GM03348 (cell line): Measurements from ENCODE around the gene SPTBN4.
"Not testable (repeated sequence)": the region's sequence is repeated elsewhere in the genome, so short reads cannot be mapped to it uniquely, and the experiment has no call there.

ENCODE experiments used
- DNase-seq: peaks from one replicate; pipeline ENCODE4 v3.0.0; 2012; ENCODE audit warnings: low spot score

The SPTBN4 gene

DNA sequence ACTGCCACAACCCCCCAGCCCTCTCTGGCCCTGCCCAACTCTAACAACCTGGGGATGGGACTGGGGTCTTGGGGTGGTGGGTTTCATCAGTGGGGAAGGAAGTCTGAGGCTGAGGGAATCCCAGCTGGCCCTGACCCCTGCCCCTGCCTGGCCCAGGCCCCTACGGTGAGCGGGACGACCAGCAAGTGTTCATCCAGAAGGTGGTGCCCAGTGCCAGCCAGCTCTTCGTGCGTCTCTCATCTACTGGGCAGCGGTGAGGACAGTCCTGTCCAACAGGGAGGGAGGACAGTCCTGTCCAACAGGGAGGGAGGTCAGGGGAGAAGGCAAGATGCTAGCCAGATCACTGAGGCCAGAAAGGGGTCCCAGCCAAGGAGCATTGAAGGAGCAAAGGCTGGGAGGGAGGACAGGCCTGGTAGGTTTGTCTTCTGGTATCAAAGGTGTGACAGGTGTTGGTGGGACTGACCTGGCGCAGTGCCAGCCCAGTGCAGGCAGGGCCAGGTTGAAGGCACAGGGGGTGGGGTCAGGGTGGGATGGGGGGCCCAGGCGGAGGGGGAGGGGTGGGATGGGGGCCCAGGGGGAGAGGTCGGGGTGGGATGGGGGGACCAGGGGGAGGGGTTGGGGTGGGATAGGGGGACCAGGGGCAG lies 122.2 kb downstream of the SPTBN4 start:
- no peak for DNase-seq

DNA sequence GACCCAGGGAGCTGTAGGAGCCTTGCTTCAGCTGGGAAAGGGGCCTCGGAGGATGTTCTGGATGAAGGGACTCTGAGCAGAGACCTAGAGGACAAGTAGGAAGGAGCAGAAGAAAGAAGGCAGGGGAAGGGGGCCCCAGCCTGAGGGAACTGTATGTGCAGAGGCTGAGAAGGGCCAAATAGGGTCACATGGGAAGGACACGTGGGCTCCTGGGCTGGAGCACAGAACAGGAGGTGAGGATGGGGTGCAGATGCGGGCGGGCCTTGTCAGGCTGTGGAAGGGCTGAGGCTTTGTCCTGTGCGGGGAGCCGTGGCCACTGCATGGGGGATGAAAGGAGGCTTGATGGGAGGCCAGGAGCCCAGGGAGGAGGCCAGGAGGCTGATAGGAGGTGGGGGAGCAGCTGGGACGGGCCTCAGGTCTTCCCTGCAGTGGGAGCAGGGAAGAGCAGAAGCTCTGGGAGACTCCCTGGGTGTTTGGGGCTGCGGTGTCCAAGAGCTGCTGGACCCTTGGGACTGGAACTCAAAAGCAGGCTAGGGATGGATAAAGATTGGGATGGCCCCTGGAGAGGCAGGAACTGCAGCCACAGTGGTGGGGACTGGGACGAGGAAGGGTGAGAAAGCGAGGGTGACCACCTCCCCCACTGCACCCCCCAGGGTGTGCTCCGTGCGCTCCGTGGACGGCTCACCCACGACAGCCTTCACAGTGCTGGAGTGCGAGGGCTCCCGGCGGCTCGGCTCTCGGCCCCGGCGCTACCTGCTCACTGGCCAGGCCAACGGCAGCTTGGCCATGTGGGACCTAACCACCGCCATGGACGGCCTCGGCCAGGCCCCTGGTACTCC lies 123.0 kb downstream of the SPTBN4 start:
- DNase-seq, result no peak

DNA sequence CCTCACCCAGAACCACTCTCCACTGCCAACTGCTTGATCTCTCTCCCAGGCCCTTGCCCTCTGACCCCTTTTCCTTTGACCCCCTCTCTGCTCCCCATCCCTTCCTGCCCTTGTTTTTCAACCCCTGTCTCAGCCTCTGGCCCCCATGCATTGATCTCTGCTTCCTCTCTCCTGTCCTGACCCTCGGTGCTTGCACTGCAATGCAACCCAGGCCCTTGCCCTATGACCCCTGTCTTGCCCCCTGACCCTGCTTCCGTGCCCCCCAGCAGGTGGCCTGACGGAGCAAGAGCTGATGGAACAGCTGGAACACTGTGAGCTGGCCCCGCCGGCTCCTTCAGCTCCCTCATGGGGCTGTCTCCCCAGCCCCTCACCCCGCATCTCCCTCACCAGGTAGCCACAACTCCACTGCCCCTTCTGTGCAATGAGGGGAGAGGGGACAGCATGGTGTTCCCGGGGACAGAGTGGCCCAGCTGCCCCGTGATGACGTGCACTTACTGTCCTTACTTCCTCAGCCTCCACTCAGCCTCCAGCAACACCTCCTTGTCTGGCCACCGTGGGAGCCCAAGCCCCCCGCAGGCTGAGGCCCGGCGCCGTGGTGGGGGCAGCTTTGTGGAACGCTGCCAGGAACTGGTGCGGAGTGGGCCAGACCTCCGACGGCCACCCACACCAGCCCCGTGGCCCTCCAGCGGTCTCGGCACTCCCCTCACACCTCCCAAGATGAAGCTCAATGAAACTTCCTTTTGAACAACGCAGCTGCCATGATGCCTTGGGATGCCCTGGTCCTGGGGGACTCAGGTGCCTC lies 123.9 kb downstream of the SPTBN4 start:
- no peak for DNase-seq

DNA sequence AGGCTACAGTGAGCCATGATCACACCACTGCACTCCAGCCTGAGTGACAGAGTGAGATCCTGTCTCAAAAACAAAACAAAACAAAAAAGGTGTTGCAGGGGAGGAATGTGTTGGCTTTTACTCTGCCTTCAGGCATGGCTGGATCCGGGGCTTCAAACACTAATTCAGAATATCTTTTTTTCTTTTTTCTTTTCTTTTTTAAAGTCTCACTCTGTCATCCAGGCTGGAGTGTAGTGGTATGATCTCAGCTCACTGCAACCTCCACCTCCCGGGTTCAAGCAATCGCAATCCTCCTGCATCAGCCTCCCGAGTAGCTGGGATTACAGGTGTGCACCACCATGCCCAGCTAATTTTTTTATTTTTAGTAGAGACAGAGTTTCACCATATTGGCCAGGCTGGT lies 124.9 kb downstream of the SPTBN4 start:
- DNase-seq, result not testable (repeated sequence)

DNA sequence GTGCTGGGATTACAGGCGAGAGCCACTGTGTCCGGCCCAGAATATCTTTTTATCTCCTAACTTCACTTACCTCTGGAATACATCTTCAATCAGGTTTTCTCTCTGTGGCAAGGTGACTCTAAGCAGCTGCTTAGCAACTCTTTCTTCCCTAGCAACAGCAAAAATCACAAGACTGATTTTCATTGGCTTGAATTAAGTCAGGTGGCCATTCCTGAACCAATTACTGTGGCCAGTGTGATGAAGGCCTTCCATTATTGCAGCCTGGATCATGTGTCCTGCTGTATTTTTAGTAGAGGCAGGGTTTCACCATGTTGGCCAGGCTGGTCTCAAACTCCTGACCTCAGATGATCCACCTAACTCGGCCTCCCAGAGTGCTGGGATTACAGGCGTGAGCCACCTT lies 125.4 kb downstream of the SPTBN4 start:
- no peak for DNase-seq

DNA sequence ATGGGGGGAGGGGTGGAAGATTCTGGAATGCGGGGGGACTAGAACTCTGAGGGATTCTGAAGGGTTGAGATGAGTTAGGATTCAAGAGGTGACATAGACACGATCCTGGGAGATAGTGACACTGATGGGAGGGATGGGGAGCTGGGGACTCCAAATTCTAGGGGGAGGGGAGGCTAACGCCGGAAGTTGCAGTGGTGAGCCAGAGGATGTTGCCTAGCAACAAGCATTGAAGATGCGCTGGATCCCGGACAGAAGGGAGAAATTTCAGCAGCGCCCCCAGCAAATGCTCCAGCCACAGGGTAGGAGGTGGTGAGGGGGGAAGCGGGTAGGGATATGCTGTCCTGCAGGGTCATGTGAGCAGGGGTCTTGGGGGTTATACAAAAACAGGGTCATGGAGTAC lies 127.5 kb downstream of the SPTBN4 start:
- DNase-seq, result no peak

DNA sequence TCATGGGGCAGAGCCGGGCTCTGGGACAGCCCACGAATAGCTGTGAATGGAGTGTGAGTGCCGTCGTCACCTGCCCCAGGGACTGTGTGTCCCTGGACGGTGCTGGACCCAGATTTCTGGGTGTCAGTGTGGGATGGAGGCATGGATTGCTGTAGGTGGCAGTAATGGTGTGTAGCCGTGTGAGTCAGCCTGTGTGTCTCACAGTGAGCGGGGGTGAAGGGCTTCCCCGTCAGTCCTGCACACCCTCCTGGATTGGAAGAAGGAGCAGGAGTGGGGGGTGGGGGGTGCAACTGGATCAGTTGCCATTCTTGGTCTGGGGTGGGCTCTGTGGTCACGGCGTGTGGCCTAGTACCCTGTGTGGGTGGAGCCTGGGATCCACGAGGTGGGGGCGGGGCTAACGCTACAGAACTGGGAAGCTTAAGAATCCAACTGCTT lies 127.9 kb downstream of the SPTBN4 start:
- peak; percentile 62 for DNase-seq

DNA sequence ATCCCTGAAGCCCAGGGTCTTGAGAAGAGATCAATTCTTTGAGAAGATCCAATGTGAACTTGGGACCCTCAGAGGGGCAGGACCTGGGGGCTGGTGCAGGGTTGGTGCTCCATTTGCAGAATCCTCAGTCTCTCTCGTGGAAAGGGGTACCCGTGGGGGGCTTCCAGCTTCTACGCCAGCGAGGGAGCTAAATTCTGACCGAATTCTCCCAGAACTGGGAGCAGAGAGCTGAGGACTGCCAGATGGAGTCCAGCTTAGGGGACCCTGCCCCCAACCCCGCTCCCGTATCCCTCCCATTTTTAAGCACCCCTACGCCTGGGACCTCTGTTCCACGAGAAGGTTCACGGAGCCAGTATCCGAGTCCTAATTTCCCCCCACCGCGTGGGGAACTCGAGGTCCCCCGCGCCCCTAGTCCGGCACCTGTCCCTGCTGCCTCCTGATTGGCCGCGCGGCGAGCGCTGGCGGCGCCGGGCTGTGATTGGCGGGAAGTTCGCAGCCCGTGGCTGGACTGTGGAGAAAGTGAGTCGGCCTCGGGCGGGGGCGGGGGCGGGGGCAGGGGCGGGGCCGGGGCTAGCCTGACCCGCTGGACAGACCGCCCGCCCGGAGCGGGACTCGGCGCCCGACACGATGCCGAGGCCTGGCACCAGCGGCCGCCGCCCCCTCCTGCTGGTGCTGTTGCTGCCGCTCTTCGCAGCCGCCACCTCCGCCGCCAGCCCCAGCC lies 130.0 kb downstream of the SPTBN4 start:
- DNase-seq, result peak; percentile 87

DNA sequence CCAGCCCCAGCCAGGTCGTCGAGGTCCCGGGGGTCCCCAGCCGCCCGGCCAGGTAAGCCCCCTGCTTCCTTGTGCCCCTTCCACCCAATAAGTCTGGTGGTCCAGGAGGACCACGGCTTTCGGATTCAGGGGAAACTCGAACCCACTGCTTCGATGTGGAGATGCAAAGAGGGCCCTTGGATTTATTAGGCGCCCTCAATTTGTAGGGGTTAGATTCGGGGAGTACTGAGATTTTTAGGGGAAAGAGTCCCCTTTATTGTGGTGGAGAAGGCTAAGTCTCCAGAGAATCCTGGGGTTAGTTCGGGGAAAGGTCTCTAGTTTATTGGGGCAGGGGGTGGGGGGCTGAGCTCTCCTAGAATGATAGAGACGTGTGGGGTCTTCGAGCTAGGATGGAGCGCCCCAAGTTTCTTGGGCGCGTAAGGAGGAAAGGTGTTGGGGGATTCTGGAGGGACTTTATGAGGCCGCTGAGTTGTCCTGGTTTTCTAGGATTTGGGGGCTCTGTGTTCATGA lies 130.6 kb downstream of the SPTBN4 start:
- DNase-seq, result no peak

DNA sequence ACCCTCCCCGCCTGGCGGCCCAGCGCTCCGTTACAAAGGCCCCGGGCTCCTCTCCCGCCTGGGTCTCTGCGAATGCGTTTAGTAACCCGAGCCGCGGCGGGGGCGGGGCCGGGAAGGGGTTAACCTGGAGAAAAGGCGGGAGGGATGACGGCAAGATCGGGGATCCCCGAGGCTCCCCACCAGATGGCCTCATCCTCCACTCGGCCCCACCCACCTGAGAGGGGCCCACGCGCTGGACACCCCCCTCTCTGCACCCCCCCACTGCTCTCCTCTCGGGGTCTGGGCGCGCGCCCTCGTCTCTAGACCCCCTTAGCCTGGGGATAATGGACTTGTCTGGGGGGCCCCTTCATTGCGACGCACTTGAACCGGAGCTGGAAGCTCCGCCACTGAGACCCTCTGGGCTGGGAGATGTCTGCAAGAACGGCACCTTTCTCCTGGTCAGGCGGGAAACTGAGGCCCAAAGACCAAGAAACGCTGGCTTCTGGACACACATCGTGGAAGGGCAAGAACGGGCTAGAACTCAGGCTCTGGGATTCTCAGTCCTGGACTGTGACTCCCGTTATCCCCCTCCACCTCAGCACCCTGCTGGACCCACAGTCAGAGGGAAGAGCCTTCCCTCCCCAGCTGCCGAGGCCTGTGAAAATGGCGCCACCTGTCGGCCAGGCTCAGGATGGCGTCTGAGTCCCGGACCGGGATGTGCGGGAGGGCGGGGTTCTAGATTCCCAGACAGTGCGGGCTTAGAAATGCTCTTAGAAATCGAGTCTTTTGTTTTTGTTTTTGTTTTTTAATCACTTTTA lies 131.5 kb downstream of the SPTBN4 start:
- peak; percentile 91 for DNase-seq

DNA sequence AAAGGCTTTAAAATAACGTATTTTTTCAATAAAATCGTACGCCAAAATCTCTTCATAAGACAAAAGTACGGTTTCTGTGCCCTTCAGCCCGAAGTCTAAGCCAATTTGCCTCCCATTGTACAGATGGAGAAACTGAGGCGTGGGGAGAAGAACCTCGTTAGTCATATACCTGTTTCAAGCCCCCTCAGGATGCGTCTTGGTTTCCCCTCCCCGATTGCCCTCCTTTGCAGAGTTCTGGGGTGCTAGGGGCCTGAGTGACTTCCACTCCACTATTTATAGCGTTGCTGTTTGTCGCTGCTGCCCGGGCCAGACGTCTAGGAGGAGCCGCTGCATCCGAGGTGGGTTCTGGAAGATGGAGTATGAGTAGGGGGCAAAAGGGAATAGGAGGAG lies 132.1 kb downstream of the SPTBN4 start:
- no peak for DNase-seq

DNA sequence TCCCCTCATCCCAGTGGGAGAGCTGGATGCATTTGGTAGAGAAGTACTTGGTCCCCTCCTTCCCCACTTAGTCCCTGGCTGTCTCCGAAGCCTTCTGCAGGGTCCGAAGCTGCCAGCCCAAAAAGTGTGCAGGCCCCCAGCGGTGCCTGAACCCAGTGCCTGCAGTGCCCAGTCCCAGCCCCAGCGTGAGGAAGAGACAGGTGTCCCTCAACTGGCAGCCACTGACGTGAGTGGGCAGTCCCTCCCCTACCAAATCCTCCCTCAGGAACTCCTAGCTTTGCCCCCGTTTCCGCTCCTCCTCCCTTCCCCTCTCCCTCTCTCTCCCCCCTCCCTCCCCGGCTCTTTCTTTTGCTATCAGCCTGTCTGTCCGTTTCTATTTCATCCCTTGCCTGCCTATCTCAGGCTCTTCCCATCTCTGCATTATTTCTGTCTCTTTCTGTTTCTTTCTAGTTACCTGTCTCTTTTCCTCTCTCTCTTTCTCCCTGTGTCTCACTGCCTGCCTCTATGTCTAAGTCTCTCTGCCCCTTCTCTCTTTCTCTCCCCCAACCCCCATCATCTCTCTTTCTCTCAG lies 132.6 kb downstream of the SPTBN4 start:
- no peak for DNase-seq

DNA sequence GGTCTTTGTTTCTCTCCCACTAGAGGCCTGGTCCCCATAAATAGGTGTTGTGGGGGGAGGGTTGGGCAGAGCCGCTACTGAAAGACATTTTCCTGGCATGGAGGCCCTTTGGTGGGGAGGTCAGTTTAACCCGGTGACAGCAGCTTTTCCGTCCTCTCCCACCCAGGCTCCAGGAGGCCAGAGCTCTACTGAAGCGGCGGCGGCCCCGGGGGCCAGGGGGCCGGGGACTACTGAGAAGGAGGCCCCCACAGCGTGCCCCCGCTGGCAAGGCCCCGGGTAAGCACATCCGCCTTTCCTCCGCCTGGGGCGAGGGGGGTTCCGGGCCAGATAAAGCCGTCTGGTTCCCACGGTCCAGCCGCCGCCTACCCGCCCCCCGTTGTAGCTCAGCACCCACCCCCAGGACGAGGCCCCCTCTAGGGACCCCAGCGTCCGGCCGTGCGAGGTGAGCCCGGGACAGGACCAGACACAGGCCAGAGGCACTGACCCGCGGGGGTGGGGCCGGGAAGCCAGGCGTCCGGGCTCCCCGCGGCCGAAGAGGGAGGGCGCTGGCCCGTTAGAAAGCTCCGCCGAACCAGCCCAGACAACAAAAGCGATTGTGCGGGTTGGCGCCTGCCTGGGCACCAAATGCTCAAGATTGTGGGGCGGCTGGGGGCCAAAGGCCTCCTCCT lies 133.2 kb downstream of the SPTBN4 start:
- DNase-seq, result no peak

DNA sequence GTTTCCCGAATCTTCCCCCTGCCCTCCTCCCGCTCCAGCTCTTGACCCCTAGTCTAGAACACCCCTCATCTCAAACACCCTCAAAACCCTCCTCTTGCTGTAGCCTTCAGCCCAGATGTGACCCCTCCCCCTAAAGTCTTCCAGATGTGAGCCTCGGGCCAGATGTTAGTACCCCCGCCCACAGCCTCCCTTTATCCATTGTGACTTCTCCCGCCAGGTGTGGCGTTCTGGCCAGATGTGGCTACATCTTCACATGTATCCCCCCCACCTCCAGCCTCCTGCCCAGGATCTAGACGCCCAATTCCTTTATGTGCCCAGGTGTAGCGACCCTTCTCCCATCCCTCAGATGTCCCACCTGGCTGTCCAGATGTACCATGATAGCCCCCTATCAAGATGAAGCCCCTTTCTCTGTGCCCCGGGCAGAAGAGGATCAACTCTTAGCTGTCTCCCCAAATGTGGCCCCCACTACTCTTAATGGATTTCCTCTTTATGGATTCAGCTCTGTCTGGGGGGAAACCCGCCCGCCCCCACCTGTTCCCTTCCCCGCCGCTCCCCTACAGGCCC lies 133.9 kb downstream of the SPTBN4 start:
- DNase-seq, result no peak

DNA sequence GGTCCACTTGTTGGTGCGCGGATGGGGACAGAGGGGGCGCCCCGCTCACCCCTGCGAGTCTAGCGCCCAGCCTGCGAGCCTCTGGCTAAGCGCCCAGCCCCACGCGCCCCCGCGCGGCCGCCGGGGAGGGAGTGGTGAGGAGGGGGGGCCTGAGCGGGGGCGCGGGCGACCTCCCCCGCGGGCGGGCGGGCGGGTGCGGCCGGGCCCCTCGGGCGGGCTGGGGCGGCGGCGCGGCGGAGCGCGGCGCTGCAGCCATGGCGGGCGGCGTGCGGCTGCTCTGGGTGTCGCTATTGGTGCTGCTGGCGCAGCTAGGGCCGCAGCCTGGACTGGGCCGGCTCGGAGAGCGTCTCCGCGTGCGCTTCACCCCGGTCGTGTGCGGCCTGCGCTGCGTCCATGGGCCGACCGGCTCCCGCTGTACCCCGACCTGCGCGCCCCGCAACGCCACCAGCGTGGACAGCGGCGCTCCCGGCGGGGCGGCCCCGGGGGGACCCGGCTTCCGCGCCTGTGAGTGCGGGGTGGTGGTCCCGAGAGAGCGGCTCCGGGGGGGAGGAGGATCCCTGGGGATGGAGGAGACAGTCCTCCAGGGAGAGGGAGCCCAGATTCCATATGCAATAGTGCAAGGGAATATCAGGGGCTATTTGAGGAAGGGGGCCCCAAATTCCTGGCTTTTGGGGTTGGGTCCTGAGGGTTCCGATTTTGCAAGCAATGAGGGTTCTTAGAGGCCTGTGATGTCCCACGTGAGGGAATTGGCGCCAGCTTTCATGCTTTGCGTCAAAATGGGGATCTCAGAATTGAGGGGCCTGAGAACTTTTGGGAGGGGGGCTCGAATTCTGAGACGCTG lies 134.6 kb downstream of the SPTBN4 start, which contains the start of gene LTBP4:
TSS of gene LTBP4 (plus strand) at position 236 of the 841 bp plus-strand sequence. CDS start at position 255, 19 bp downstream.
- DNase-seq, result peak; percentile 53

DNA sequence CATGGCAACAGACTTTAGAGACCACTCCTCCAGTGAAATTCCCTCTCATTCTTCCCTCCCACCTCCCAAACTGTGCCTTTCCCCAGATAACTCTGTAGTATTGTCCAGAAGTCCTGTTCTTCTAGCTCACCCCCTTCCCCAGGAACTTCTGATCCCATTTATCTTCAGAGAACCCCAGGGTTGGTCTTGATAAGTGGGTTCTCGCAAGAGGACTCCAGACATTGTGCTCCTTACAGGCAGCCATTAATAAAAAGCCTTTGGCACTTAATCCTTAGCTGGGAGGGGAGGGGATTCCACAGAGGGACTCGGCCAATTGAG lies 136.2 kb downstream of the SPTBN4 start:
- DNase-seq, result no peak

DNA sequence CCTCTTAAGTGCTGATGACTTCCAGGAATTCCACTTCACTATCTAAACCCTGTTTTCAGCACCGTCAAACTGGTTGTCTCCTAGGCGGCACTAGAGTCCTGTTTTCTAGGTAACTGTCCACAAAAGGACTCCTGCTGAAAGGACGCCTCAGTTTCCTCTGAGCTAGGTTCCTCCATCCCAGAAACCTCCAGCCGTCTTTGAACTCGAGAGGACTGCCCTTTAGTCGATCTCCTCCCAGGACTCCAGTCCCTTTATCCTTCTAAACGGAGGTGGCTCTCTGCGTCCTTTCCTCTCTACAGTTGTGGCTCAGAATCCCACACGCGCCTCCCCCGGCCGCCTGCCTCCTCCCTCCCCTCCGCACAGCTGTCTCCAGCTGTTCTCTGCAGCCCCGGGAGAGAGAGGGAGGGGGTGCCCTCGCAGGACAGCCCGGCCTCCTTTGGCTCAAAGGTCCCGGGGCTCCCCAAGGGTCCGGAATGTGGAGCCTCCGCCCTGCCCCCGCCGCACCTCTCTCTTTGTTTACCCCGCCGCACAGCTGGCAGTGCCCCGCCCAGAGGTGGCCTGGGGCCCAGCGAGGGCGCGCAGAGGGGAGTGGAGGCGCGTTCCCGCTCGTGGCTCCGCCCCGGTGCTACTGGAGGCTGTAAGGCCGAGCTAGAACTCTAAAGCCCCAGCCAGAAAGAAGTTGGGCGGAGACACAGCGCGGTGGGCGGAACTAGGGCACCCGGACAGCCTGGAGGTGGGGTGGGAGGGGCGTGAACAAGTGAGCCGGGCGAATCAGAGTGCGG lies 136.8 kb downstream of the SPTBN4 start:
- peak; percentile 94 for DNase-seq

DNA sequence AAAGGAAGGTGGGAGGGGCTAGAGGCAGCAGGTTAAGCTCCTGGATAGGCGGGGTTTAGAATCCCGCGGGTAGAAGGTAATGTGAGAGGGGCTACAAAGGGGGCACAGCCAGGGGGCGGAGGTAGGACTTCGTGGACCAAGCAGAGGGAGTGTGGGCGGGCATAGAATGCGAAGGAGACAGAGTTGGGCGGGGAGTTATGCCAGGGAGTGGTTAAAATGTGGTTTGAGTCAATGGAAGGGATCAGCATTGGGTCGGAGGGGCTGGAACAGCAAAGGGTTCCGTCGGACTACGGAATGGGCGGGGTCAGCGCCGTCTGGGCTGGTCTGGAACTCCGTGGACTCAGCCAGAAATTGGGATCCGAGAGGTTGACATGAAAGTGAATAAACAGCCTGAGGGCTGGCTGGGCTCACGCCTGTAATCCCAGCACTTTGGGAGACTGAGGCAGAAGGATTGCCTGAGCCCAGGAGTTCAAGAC lies 137.4 kb downstream of the SPTBN4 start:
- DNase-seq, result no peak
